HG02763 (cell line): ENCODE data around the gene FAM180B.
"Not testable (repeated sequence)": the region's sequence is repeated elsewhere in the genome, so short reads cannot be mapped to it uniquely, and the experiment has no call there.

Experiments
- ATAC-seq: cut with Tn5 transposase; IDR thresholded peaks from one replicate; pipeline ENCODE4 v1.9.1; 2021; ENCODE audit warnings: mild to moderate bottlenecking, moderate library complexity; ENCODE audit not compliant: unreplicated experiment

FAM180B gene, protein sequence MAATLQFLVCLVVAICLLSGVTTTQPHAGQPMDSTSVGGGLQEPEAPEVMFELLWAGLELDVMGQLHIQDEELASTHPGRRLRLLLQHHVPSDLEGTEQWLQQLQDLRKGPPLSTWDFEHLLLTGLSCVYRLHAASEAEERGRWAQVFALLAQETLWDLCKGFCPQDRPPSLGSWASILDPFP

DNA sequence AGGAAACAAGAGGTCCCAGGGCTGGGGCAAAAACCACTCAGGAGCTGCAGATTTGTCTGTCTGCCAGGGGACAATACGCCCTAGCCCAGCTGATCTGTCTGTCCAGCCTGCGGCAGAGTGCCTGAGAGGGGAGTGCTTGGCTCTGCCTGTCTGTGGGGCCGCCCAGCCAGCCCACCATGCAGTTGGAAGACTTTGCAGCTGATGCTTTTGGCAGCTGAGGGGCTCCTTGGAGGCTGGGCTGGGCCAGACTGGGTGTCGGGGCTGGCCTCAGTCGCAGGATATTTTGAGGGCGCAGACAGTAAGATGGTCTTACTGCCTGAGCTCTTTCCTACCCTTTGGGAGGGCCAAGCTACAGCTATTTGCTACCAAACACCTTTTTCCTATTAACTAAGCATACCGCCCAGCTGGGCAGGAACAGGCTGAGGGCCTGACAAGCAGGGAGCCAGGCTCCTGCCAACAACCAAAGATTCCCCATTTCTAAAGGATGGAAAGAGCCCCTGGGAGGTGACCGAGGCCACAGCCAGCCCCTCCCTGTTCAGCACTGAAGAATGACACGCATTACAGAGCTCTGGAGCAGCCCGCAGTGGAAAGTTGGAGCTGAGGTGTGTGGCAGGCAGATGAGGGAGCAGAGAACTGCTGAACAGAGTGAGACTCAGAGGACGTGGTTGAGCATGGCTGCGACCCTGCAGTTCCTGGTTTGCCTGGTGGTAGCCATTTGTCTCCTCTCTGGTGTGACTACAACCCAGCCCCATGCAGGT, at the start of gene FAM180B:
Gene FAM180B (plus strand): TSS at position 581 of the 758 bp plus-strand sequence. CDS start 91 bp downstream, at position 672.
- ATAC-seq, result no peak

DNA sequence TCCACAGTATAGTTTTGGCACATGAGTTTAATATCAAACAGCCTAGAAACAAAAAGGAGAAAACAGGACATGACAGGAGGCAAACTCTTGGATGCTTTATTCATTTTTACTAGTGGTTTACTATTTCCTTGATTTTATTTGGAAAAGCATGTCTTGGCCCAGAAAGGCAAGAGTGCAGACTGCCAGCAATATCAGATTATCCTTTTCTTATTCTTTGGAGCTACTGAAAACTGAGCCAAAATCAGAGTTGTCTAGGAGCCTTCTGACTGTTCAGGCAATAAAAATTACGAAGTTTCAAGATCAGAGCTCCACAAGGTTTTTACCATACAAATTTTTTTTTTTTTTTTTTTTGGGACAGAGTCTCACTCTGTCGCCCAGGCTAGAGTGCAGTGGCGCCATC, 49.6 kb upstream of the FAM180B start:
- no peak for ATAC-seq

DNA sequence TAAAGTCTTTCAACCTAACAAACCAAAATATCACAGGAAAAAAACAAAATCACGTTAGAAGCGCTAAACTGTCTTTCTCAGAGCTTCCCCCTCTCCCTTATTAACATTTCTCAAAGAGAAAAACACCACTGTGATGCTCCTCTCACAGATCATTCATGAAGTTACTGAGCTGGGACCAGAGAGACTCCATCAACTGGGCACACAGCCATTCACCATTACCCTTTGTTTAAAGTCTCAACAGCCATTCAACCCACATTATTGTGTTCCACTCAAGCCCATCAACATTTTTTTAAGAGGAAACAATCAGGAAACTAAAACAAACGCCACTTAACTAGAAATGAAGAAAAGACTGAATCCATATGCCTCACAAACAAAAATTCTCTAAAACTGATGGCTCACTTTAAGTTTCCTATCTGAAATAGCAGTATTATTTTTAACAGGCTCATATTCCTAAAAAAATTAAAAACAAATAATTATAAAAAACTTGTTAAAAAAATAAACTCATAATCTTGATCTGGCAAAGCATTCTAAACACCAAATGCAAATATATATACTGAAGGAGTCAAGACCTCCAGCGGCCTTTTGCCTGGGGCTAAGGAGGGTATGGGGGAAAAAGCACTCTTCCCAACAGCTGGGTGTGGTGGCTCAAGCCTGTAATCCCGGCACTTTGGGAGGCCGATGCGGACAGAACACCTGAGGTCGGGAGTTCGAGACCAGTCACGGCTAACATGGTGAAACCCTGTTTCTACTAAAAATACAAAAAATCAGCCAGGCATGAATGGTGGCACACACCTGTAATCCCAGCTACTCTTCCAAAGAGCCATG, 47.5 kb upstream of the FAM180B start:
- ATAC-seq, result no peak

DNA sequence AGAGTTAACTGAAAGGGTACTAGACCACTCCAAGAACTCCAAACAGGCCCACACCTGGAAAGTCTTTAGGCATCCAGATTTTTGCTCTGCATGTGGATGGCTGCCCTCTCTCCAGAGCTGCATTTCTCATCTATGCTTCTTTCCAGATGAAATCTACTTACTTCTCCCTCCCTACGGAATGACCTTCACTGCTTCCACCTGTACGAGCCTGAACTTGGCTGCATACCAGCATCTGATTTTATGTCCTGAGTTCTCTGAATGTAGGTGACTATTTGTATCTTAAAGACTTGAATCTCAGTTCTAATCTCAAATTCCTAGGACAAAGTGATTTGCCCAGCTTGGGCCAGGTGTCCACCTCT, 46.8 kb upstream of the FAM180B start:
- ATAC-seq, result no peak

DNA sequence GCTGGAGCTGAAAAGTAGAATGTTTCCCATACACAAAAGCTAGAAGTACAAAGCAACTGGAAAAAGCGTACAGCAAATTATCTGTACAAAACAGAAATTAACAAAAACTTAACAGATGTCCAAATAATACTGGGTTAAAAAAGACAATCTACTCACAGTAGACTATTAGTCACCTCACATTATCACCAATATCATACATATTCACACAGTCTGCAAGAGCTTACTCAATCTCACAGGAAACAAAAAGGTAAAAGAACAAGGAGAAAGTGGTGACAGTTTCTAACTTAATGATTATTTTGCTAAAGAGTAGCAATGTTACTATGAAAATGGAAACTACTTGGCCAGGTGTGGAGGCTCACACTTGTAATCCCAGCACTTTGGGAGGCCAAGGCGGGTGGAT, 45.4 kb upstream of the FAM180B start:
- ATAC-seq, result no peak

DNA sequence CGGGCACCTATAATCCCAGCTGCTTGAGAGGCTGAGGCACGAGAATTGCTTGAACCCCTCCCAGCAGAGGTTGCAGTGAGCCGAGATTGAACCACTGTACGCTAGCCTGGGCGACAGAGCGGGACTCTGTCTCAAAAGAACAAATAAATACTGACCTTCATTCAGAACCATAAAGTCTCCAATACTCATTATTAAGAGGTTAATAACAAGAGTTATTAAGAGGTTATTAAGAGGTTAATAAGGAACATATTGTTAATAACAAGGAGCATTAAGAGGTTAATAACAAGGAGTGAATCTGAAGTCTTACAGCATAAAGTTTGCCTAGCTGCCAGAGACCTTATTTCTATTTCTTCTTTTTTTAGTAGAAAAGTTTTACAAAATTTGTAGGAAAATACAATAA, 41.2 kb upstream of the FAM180B start:
- no peak for ATAC-seq

DNA sequence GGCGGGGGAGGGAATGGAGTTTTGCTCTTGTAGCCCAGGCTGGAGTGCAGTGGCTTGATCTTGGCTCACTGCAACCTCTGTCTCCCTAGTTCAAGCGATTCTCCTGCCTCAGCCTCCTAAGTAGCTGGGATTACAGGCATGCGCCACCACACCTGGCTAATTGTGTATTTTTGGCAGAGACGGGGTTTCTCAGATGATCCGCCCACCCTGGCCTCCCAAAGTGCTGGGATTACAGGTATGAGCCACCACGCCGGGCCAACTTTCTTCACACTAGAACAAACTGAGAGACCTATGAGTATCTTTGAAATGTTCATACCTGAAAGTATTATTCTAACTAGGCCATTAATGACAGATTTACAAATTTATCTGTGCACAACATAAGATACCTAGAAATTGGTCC, 40.2 kb upstream of the FAM180B start:
- ATAC-seq, result not testable (repeated sequence)

DNA sequence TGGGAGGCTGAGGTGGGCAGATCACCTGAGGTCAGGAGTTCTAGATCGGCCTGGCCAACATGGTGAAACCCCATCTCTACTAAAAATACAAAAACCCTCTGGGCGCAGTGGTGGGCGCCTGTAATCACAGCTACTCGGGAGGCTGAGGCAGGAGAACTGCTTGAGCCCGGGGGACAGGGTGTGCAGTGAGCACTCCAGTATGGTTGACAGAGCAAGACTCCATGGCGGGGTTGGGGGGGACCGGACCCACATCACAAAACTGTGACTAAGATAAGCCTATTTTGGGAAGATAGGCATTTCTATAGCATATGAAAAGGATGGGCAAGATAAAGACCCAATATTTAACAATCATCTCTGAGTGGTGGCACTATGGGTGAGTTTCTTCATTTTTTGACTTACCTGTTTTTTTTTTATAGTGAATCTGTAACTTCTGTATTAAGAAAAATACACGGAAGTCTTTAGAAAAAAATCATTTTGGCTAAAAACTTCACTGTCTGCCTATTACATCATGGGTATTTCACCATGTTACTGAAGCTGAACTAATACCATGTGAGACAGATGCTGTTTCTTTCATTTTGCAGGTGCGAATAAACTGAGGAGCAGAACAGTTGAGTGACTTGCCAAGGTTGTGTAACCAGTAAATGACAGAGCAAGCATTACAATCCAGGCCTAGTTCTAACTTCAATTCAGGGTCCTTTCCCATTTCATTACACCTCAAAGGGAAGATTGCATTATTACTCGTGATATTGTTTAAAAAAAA, 36.0 kb upstream of the FAM180B start:
- ATAC-seq, result no peak

DNA sequence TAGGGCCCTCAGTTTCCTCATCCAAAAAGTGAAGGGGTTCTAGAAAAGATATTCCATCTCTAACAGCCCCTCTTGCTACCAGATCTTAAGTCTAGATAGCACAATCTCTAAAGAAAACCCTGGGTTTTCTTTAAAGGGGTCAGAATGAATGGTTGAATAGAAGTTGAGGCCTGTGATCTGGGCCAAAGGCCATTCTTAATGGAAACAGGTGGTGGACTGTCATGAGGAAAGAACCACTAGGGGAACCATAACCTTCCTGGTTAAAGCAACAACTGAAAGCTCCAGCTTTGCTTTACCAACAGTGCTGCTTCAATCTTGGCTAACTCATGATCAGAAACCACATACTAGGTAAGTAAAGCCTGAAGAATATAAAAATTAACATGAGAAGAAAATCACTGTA, 35.4 kb upstream of the FAM180B start:
- ATAC-seq, result no peak

DNA sequence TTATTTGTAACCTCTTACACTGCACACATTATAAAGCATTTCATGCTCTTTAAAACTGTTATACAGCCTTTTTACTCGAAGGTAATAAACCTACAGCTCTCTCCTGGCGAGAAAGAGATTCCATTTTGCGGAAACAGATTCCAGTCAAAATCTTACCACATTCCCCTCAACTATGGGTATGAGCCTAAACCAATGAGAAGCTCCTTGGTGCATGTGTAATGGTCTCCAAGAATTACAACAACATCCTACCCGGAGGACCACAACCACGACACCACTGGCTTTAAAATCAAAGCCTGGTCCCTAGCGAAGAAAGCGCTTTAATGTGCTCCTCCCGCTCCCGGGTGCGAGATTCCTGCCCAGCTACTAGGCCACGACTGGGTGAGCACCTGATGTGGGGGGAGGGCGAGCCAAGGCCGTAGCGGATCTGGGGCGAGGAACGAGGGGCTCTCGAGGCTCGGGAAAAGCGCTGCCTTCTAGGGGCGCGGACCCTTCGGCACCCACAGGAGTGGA, 34.4 kb upstream of the FAM180B start:
- ATAC-seq, result peak; percentile 3

DNA sequence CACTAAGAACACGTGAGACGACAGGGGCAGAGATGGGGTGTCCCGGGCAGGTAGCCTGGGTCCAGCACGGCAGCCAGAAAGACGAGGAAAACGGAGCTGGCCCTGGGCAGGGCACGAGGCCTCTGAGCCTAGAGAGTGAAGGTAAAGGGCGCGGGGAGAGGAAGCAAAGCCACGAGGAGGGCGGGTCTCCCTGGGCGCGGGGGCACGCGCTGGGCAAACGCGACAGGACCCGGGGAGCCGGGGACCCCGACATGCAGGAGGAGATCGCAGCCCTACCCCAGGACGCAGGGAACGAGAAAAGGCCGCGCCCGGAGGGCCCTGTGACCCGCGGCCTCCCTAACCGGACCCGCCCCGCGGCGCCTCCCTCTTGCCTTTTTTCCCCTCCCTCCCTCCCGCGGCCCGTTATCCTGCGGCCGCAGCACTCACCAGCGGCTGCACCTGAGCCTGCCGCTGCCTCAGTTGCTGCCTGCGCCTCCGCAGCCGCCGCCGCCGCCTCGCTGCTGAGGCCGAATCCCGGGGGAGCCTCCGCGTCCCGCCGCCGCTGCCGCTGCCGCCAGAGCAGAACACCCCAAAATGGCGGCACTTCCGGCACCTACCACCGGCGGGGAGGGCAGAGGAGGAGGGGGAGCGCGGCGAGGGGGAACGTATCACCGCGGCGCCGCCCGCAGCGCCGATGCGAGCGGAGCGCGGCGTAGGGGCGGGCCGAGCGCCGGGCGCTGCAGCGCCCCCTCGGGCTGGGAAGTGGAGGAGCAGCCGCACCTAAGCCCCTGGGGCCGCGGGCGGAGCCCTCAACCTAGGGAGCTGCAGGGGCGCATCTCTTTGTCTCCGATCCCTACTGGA, 33.7 kb upstream of the FAM180B start, which contains the start of gene CELF1:
Gene CELF1 (minus strand): TSS at position 567 of the 840 bp plus-strand sequence. CDS start 53,609 bp downstream, outside the sequence.
- peak; percentile 89 for ATAC-seq

DNA sequence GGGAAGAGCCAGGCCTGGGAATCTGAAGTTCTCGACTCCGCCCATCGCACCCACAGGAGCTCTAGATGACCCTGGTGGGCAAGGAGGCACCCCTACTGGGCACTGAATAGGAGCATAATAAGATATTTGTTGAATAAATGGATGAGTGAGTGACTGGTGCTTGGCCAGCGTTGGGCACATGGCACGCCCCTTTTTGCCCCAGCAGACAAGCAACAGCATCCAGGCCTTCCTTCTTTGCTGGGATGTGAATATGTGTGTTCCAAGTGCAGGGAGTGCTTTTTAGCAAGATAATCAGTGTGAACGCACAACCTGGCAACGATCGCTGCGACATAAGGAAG, 33.1 kb upstream of the FAM180B start:
- peak; percentile 16 for ATAC-seq

DNA sequence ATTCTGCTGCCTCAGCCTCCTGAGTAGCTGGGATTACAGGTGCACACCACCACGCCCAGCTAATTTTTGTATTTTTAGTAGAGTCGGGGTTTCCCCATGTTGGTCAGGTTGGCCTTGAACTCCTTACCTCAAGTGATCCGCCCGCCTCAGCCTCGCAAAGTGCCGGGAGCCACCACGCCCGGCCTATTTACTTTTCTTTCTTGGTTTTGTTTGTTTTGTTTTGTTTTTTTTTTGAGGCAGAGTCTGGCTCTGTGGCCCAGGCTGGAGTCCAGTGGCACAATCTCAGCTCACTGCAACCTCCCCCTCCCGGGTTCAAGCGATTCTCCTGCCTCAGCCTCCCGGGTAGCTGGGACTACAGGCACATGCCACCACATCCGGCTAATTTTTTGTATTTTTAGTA, 29.5 kb upstream of the FAM180B start:
- not testable (repeated sequence) for ATAC-seq

DNA sequence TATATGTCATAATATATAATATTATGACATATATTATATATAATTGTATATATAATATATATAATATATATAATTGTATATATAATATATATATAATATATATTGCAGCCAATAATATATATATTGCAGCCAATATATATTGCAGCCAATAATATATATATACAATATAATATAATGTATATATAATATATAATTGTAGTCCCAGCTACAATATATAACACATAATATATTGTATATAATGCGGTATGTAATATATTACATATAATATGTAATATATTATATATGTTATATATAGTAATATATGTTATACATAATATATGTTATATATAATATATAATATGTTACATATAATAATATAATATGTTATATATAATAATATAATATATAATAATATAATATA, 27.8 kb upstream of the FAM180B start:
- no peak for ATAC-seq

DNA sequence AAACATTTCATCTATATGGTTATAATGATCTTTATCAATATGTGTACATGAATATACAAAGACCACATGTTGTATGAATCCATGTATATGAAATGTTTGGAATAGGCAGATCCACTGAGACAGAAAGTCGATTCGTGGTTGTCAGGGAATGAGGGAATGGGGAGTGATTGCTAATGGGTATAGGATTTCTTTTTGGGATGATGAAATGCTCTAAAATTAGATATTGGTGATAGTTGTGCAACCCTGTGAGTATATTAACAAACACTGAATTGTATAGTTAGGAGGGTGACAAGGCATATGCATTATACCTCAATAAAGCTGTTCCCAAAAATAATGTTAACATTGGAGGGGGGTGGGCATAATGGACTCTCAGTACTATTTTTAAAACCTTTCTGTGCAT, 26.1 kb upstream of the FAM180B start:
- no peak for ATAC-seq

DNA sequence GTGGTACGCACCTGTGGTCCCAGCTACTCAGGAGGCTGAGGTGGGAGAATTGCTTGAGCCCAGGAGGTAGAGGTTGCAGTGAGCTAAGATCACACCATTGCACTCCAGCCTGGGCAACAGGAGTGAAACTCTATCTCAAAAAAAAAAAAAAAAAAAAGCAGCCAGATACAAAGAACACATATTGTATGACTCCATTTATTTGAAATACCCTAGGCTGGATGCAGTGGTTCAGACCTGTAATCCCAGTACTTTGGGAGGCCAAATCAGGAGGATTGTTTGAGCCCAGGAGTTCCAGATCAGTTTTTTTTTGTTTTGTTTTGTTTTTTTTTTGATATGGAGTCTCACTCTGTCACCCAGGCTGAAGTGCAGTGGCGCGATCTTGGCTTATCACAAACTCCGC, 24.1 kb upstream of the FAM180B start:
- ATAC-seq, result not testable (repeated sequence)

DNA sequence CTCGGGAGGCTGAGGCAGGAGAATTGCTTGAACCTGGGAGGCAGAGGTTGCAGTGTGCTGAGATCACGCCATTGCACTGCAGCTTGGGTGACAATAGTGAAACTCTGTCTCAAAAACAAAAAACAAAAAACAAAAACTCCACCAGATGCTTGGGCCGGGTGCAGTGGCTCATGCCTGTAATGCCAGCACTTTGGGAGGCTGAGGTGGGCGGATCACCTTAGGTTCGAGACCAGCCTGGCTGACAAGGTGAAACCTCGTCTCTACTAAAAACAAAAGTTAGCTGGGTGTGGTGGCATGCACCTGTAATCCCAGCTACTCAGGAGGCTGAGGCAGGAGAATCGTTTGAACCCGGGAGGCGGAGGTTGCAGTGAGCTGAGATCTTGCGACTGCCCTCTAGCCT, 22.1 kb upstream of the FAM180B start:
- not testable (repeated sequence) for ATAC-seq

DNA sequence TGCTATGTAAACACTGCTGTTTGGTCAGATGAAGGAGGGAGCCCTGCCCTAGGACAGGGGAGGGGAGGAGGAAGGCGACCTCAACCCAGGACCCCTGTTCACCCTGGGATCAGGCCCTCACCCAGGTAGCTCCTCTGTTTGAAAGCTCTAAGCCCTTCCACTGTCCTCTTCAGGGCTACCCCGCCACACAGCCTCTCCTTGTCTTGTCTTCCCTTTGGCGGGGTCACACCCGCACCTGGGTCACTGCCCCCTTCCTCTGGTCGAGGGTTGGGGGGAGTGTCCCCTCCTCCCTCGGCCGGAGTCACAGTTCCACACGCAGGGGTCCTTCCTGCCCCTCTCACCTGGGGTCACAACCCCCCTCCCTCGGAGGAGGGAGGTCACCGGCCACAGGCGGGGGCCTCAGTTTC, 21.5 kb upstream of the FAM180B start:
- no peak for ATAC-seq

DNA sequence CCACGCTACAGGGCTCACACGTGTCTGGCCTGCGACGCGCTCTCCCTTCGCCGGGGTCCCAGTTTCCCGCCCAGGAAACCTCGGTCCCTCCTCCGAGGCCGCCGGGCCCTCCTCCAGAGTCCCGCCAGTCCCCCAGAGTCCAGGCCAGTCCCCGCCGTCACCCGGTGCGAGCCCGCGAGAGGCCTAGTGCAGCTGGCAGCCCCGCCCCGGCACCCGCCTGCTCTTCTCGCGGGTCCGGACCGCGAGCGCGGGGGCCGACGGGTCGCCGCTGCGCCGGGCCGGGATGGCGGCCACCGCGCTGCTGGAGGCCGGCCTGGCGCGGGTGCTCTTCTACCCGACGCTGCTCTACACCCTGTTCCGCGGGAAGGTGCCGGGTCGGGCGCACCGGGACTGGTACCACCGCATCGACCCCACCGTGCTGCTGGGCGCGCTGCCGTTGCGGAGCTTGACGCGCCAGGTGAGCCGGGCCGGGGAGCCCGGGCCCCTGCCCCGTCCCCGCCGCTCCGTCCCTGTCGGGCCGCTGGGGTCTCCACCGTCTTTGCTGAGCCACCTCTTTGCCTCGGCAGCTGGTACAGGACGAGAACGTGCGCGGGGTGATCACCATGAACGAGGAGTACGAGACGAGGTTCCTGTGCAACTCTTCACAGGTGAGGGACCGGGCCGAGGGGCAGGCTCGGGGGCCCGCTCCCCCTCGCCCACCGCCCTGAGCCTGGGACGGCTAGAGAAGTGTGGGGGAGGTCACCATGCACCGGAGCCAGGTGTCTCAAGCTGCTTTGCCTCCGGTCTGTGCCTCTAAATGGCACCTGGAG, 20.9 kb upstream of the FAM180B start, which contains the start of gene PTPMT1:
Gene PTPMT1 (plus strand): TSS at position 260 of the 809 bp plus-strand sequence. CDS start 24 bp downstream, at position 284.
- peak; percentile 79 for ATAC-seq
